HG02884 (cell line): Measurements from ENCODE around the gene SMARCD1.

Experiments
- ATAC-seq: cut with Tn5 transposase; IDR thresholded peaks from one replicate; pipeline ENCODE4 v1.9.1; 2021; ENCODE audit warnings: mild to moderate bottlenecking, moderate library complexity; ENCODE audit not compliant: unreplicated experiment

The SMARCD1 gene

GRCh38 chr12:50102646-50103309 is 17.6 kb downstream of the SMARCD1 start:
- ATAC-seq = no peak

- no peak for ATAC-seq
Measured at GRCh38 chr12:50103351-50103750, 18.2 kb downstream of the SMARCD1 start.

DNA sequence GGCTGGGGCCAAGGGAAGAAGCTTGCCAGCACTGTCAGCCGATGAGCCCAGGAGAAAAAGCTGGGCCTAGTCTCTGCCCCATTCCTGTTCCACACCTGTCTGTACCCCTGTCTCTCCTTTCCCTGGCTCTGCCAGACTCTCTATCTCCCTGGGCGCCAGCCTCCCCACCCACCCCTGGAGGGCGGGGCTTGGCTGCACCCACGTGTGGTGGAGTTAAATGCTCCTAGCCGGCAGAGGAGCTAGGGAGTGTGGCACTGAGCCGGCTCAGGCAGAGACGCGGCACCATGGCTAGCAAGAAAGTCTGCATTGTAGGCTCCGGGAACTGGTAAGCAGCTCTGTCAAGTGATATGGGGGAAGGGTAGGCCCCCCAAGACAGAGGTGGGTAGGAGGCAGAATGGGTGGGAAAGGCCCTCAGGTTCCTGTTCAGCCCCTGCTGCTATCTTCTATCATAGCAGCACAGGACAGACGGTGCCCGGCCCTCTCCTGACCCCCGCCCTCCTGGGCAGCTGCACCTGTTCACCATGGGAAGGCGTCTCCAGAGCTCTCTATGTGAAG is 18.7 kb downstream of the SMARCD1 start, which contains the start of gene GPD1:
GPD1 (plus strand) TSS at position 242 of the 555 bp plus-strand sequence; CDS start at position 285, 43 bp downstream.
- no peak for ATAC-seq

DNA sequence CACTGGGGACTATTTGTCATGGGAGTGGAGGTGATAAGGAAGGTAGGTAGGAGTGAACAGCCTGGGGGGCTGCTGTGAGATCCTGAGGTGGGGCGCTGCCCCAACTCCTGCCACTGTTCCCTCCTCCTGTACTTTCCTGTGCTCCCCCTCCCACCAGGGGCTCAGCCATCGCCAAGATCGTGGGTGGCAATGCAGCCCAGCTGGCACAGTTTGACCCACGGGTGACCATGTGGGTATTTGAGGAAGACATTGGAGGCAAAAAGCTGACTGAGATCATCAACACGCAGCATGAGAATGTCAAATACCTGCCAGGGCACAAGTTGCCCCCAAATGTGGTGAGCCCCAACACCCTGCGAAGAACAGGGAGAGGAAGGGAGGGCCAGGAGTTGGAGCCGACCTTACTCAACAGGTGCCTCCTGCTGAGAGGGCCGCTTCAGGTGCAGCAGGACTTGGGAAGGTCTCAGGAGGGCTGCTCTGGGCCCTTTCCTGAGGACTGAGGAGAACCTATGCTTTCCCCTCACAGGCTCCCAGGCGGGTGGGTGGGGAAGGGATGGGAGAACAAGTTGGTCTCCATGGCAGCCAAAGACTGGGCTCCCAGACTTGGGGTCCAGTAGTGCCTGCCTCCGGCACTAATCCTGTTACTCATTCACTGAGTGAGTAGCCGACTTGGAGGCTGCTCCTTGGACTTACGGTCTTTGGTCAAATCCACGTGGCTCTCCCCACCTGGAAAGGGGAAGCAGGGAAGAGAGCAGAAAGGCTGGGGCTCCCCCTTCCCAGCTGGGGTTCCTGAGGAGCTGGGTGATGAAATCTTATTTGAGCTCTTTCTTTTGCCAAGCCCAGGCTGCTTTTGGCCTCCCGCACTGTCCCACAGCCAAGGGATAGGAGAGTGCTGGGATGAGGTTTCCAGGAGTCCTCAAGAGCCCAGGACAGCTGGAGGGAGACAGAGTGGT is 19.6 kb downstream of the SMARCD1 start:
- no peak for ATAC-seq

GRCh38 chr12:50105913-50106450 is 20.8 kb downstream of the SMARCD1 start:
- no peak for ATAC-seq

GRCh38 chr12:50106907-50107306 is 21.8 kb downstream of the SMARCD1 start:
- no peak for ATAC-seq

DNA sequence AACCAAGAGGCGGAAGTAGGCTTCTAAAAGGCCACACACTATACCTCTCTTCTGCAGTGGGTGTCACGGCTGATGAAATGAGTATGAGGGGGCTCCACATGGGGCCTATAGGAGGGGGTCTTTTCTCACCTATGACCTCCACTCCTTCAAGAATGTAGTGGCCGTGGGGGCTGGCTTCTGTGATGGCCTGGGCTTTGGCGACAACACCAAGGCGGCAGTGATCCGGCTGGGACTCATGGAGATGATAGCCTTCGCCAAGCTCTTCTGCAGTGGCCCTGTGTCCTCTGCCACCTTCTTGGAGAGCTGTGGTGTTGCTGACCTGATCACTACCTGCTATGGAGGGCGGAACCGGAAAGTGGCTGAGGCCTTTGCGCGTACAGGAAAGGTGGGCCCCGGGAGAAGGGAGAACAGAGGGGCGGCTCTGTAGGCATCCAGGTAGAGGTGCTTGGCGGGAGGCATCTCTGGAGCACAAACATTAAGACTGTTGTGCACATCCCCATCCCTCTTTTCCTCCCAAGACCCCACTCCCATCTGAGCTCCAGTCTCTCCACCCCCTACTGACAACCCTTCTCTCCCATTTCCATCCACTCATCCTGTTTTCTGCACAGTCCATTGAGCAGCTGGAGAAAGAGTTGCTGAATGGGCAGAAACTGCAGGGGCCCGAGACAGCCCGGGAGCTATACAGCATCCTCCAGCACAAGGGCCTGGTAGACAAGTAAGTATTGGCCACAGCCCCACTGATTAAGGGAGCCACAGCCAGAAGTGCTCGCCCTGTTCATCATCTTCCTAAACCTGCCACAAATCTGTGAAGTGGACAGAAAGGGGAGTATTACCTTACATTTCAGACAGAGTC is 22.5 kb downstream of the SMARCD1 start:
- no peak for ATAC-seq

- no peak for ATAC-seq
Measured at GRCh38 chr12:50109319-50109718, 24.2 kb downstream of the SMARCD1 start.

- no peak for ATAC-seq
Measured at GRCh38 chr12:50110127-50110761, 25.1 kb downstream of the SMARCD1 start.

DNA sequence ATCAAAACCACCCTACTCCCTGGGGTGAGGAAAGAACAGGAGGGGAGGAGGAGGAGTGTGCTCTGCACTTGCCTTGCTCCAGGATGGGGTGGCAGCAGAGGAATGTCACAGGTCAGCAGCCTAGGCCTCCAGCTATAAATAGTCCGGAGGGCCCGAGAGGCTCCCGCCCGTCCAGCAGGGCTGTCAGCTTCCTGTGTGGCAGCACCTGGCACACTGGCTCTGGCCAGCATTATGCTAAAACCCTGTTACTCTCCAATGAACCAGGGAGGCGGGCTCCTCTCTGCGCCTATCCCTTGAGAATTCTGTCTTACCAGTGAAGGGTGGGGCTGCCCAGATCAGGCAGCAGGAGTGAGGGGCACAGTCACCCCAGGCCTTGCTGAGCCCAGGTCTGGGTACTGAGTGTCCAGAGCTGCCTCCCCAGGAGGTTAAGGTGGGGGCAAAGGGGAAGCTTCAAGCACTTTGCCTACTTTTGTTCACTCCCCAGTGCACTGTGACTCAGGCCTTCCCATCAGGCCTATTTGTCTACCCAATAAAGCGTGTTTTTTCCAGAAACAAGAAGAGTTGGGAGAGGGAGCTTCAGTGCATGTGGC is 25.7 kb downstream of the SMARCD1 start:
- no peak for ATAC-seq

DNA sequence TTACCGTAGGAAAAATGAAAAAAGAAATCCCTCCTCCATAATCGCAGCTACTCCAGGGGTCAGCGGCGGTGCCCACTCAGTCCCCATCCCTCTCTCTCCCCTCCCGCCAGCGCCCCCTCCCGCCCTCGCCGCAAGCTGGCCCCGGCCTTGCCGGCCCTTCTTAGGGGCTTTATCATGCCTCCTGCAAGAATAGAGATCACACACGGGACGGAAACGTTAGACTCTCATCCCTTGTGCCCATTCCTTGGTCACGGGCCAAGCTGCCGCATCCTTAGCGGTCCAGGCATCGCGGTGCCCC is 26.2 kb downstream of the SMARCD1 start:
- no peak for ATAC-seq

GRCh38 chr12:50111693-50112455 is 26.7 kb downstream of the SMARCD1 start, which contains the start of gene COX14:
Gene COX14 (plus strand): TSS chr12:50112236. CDS start chr12:50120044, 7,808 bp downstream.
- ATAC-seq = peak; percentile 77

GRCh38 chr12:50112456-50113218 is 27.5 kb downstream of the SMARCD1 start:
- no peak for ATAC-seq

DNA sequence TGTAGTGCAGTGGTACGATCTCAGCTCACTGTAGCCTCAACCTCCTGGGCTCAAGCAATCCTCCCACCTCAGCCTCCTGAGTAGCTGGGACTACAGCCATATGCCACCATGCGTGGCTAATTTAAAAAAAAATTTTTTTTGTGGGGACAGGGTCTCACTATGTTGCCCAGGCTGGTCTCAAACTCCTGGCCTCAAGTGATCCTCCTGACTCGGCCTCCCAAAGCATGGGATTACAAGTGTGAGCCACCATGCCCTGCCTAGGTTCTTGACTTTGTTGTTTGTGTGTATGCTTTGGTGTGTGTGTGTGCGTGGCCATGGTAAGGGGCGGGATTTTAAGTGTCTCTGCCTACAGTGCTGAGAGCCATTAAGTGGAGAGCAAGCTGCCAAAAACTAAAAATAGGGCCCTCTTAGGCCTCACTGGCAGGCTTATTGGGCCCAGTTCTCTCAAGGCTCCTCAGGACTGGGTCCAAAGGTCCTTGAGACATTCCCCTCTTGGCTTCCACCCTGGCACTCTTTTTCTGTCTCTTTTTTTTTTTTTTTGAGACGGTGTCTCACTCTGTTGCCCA is 32.0 kb downstream of the SMARCD1 start:
- no peak for ATAC-seq

DNA sequence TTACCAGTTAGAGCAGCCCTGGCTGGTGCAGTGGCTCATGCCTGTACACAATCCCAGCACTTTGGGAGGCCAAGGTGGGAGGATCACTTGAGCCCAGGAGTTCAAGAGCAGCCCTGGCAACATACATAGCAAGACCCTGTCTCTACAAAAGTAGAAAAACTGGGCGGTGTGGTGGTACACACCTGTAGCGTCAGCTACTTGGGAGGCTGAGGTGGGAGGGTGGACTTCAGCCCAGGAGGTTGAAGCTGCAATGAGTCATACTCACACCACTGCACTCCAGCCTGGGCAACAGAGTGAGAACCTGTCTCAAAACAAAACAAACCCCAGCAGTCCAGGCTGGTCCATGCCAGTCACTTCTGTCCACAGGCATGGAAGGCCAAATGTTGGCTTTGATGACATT is 34.2 kb downstream of the SMARCD1 start:
- no peak for ATAC-seq

DNA sequence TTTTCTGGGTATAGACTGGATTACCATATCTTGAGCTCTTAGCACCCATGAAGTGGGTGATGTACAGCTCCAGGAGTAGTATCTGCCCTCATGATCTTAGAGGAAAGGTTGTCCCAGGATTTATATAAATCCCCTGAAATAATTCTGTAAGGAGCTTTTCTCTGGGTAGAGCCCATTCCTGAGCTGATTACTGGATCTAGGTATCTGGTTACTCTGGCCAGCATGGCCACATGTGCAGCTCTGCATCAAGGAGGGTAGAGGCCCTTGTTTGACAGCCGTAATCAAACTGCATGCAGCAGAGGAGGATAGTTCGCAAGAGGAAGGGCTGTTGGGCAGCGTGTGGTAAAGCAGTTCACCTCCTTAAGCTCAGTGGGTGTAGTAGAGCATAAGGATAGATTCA is 35.4 kb downstream of the SMARCD1 start:
- no peak for ATAC-seq

DNA sequence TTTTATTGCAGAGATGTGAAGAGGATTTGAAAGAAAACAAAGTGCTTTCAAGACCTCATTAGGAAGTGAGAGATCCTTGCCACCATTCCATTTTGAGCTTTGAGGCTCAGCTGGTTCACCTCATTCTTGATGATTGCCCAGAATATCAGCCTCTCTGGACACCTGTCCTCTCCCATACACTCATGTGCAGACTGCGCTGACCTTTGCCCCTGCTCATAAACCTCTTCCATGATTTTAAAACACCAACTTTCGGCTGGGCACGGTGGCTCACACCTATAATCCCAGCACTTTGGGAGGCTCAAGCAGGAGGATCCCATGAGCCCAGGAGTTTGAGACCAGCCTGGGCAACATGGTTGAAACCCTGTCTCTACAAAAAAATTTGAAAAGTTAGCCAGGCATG is 35.8 kb downstream of the SMARCD1 start:
- no peak for ATAC-seq

GRCh38 chr12:50121641-50122040 is 36.5 kb downstream of the SMARCD1 start:
- no peak for ATAC-seq
